Upper lobe of left lung (tissue), 4 donors: ENCODE data around the gene ANKRD13C.
"Not testable (repeated sequence)": the region's sequence is repeated elsewhere in the genome, so short reads cannot be mapped to it uniquely, and the experiment has no call there.

ENCODE experiments used
- CTCF ChIP-seq, 6 experiments: fragments of 450-650 bp in 4 of 6; fragments of 200-600 bp in 2 of 6; sonication (generic) in 2 of 6; IDR thresholded peaks; one replicate each; pipeline ENCODE4 v1.5.1; 2016 to 2019; ENCODE audit warnings: antibody characterized with exemption in 6 of 6
- EP300 ChIP-seq, 4 donors: sonication (generic); formaldehyde crosslinking; IDR thresholded peaks; one replicate each; pipeline ENCODE4 v1.5.1; 2017; ENCODE audit warnings: antibody characterized with exemption in 4 of 4, control low read depth in 2 of 4
- POLR2A ChIP-seq, 4 donors: fragments of 450-650 bp; IDR thresholded peaks; one replicate each; pipeline ENCODE4 v1.5.1; 2016 to 2017; ENCODE audit warnings: antibody characterized with exemption in 4 of 4, mild to moderate bottlenecking in 2 of 4
- POLR2AphosphoS5 ChIP-seq, 2 donors: sonication (generic); formaldehyde crosslinking; IDR thresholded peaks; one replicate each; pipeline ENCODE4 v1.5.1; 2017; ENCODE audit warnings: antibody characterized with exemption in 2 of 2

GRCh38 chr1:70339644-70340043 is 14.9 kb downstream of the ANKRD13C start:
- TF ChIP-seq EP300, CTCF, POLR2A, POLR2AphosphoS5 (IDR thresholded peaks at IDR 0.05): not testable (repeated sequence)
